GM12892 (cell line): ENCODE data around the gene GCLC.

Source experiments
- POLR2A ChIP-seq: IDR thresholded peaks from 2 replicates; pipeline ENCODE4 v1.6.1; 2011; ENCODE audit warnings: low read depth, low read length, control low read depth
- POLR2AphosphoS5 ChIP-seq: IDR thresholded peaks from 2 replicates; pipeline ENCODE4 v1.6.1; 2011; ENCODE audit warnings: low read depth, low read length, control low read depth

DNA sequence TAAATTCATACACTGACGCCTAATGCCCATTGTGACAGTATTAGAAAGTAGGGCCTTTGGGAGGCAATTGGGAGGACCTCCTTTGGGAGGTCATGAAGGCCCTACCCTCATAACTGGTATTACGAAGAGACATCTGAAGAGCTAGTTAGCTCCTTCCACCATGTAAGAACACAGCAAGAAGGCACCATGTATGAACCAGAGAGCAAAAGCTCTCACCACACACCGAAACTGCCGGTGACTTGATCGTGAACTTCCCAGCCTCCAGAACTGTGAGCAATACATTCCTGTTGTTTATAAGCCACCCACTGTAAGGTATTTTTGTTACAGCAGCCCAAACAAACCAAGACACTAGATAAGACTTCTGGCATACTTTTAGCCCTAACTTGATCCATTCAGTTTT, 41.8 kb downstream of the GCLC start:
- TF ChIP-seq POLR2A (no peak), POLR2AphosphoS5 (no peak)
